ENCODE results near the gene HOXA1. TPM values are rescaled to one million over a fixed set of nuclear protein-coding genes. Genes with fewer than 3 reads are reported as not detected.
"Not testable (repeated sequence)": the region's sequence is repeated elsewhere in the genome, so short reads cannot be mapped to it uniquely, and the experiment has no call there.

Gene HOXA1
- polyA plus RNA-seq, 10 donors = 0.71 to 1.3 (median 0.98) TPM

- DNase-seq = no peak
Observed at GRCh38 chr7:27053153-27053552, 42.6 kb downstream of the HOXA1 start.

GRCh38 chr7:27051451-27051850, 44.3 kb downstream of the HOXA1 start:
- DNase-seq = no peak

- DNase-seq = no peak
Observed at GRCh38 chr7:27048438-27048837, 47.4 kb downstream of the HOXA1 start.

- DNase-seq = no peak
Observed at GRCh38 chr7:27046854-27047549, 48.8 kb downstream of the HOXA1 start.

GRCh38 chr7:27045972-27046371, 49.8 kb downstream of the HOXA1 start:
- DNase-seq = not testable (repeated sequence)

- DNase-seq = not testable (repeated sequence)
Observed at GRCh38 chr7:27045066-27045465, 50.7 kb downstream of the HOXA1 start.

Other genes starting within 250 kb of the HOXA1 start
- gene SKAP2, start 231.4 kb downstream of the HOXA1 start, polyA plus RNA-seq (ENCODE audit: insufficient read length in 10 of 10) = 10 to 100 TPM in 8 of 10 donors, 1 to 10 TPM in 2; 9.5 to 15.3 (median 13.5) TPM
- gene HOXA2, start 6.7 kb upstream of the HOXA1 start, polyA plus RNA-seq (ENCODE audit: insufficient read length in 10 of 10) = 1 to 10 TPM; 1.6 to 7.4 (median 4.4) TPM
- 10 to 100 TPM; 12.7 to 34.5 (median 26.5) TPM for gene HOXA4, start 34.8 kb upstream of the HOXA1 start, polyA plus RNA-seq (ENCODE audit: insufficient read length in 10 of 10)
- gene HOXA5, start 47.7 kb upstream of the HOXA1 start, polyA plus RNA-seq (ENCODE audit: insufficient read length in 10 of 10) = 10 to 100 TPM in 2 of 10 donors, 1 to 10 TPM in 8; 6.4 to 12.0 (median 7.9) TPM
- 1 to 10 TPM in 5 of 10 donors, under 1 TPM in 5; 0.27 to 7.4 (median 2.3) TPM for gene HOXA6, start 51.8 kb upstream of the HOXA1 start, polyA plus RNA-seq (ENCODE audit: insufficient read length in 10 of 10)
- 10 to 100 TPM in 7 of 10 donors, 1 to 10 TPM in 3; 7.1 to 20.2 (median 13.8) TPM for gene HOXA3, start 56.6 kb upstream of the HOXA1 start, polyA plus RNA-seq (ENCODE audit: insufficient read length in 10 of 10)
- gene HOXA7, start 60.7 kb upstream of the HOXA1 start, polyA plus RNA-seq (ENCODE audit: insufficient read length in 10 of 10) = 10 to 100 TPM in 2 of 10 donors, 1 to 10 TPM in 7, under 1 TPM in 1; 0.84 to 12.3 (median 5.6) TPM
- gene HOXA9, start 69.5 kb upstream of the HOXA1 start, polyA plus RNA-seq (ENCODE audit: insufficient read length in 10 of 10) = 10 to 100 TPM in 5 of 10 donors, under 1 TPM in 5; 0.15 to 25.4 (median 6.0) TPM
- gene HOXA10, start 78.3 kb upstream of the HOXA1 start, polyA plus RNA-seq (ENCODE audit: insufficient read length in 10 of 10) = 10 to 100 TPM in 4 of 10 donors, 1 to 10 TPM in 1, under 1 TPM in 4, not detected in 1; 0.20 to 38.2 (median 9.7) TPM
- 1 to 10 TPM in 2 of 10 donors, under 1 TPM in 2, not detected in 6; 0.12 to 6.9 (median 2.4) TPM for gene HOXA11, start 89.2 kb upstream of the HOXA1 start, polyA plus RNA-seq (ENCODE audit: insufficient read length in 10 of 10)
- under 1 TPM in 2 of 10 donors, not detected in 8; 0.20 to 0.41 TPM for gene HOXA13, start 104.1 kb upstream of the HOXA1 start, polyA plus RNA-seq (ENCODE audit: insufficient read length in 10 of 10)
- not detected for gene EVX1, start 146.8 kb upstream of the HOXA1 start, polyA plus RNA-seq (ENCODE audit: insufficient read length in 10 of 10)